HuH-7 (cell line): ENCODE data around the gene CSNK1G2.

ENCODE experiments used
- DNase-seq: peaks from one replicate; pipeline ENCODE4 v3.0.0; 2011; ENCODE audit warnings: low spot score

Gene CSNK1G2

GRCh38 chr19:1944088-1944915 lies 3.3 kb downstream of the CSNK1G2 start:
- no peak for DNase-seq

GRCh38 chr19:1944916-1945561 lies 4.1 kb downstream of the CSNK1G2 start:
- DNase-seq = no peak

- peak; percentile 91 for DNase-seq
These were observed 4.9 kb downstream of the CSNK1G2 start for GRCh38 chr19:1945899-1946298.

GRCh38 chr19:1947651-1948209 lies 6.8 kb downstream of the CSNK1G2 start:
- no peak for DNase-seq

- DNase-seq = no peak
These were observed 8.5 kb downstream of the CSNK1G2 start for GRCh38 chr19:1949304-1950101.

GRCh38 chr19:1950640-1951039 lies 9.7 kb downstream of the CSNK1G2 start:
- no peak for DNase-seq

- no peak for DNase-seq
These were observed 11.7 kb downstream of the CSNK1G2 start for GRCh38 chr19:1952635-1953034.

- no peak for DNase-seq
These were observed 12.1 kb downstream of the CSNK1G2 start for GRCh38 chr19:1953037-1953436.

GRCh38 chr19:1953441-1954094 lies 12.6 kb downstream of the CSNK1G2 start:
- no peak for DNase-seq

GRCh38 chr19:1954532-1954933 lies 13.6 kb downstream of the CSNK1G2 start:
- no peak for DNase-seq

GRCh38 chr19:1955171-1956121 lies 14.5 kb downstream of the CSNK1G2 start:
- no peak for DNase-seq

GRCh38 chr19:1956122-1956494 lies 15.1 kb downstream of the CSNK1G2 start:
- no peak for DNase-seq

- DNase-seq = no peak
These were observed 16.0 kb downstream of the CSNK1G2 start for GRCh38 chr19:1956868-1957492.

GRCh38 chr19:1957562-1958248 lies 16.7 kb downstream of the CSNK1G2 start:
- DNase-seq = no peak

- DNase-seq = no peak
These were observed 19.1 kb downstream of the CSNK1G2 start for GRCh38 chr19:1959928-1960589.

- DNase-seq = no peak
These were observed 20.3 kb downstream of the CSNK1G2 start for GRCh38 chr19:1961000-1961883.

- DNase-seq = no peak
These were observed 21.7 kb downstream of the CSNK1G2 start for GRCh38 chr19:1962674-1963073.

GRCh38 chr19:1967087-1967608 lies 26.2 kb downstream of the CSNK1G2 start:
- no peak for DNase-seq
